CD4-positive, alpha-beta T cell (primary cell): ENCODE results near the gene MAU2. TPM values are rescaled to one million over a fixed set of nuclear protein-coding genes. Genes with fewer than 3 reads are reported as not detected.

Source experiments
- ATAC-seq: fragments of 200-7000 bp; cut with Tn5 transposase; one replicate; pipeline ENCODE4 v1.10.0; 2022; ENCODE audit warnings: mild to moderate bottlenecking; ENCODE audit not compliant: poor library complexity
- CTCF ChIA-PET: fragments of 350-600 bp; sonication (Branson Sonifier 250); formaldehyde crosslinking; loops from one replicate; lab custom pipeline; 2021; ENCODE audit warnings: antibody characterized with exemption, inconsistent platforms; lab: Charles Lee
- POLR2A ChIA-PET: fragments of 350-600 bp; sonication (Branson Sonifier 250); formaldehyde crosslinking; loops from one replicate; lab custom pipeline; 2021; ENCODE audit warnings: antibody characterized with exemption, inconsistent platforms; lab: Charles Lee
- DNase-seq, 14 experiments: peaks; one replicate each; pipeline ENCODE4 v3.0.0-alpha.2; 2013 to 2020; ENCODE audit warnings: mixed read lengths in 2 of 14
- H3K27ac ChIP-seq, 2 donors: one replicate each; pipeline versions ENCODE4 v1.5.1 to v1.7.0; 2013; ENCODE audit warnings: low read length in 2 of 2, low read depth in 1 of 2, mild to moderate bottlenecking in 1 of 2
- H3K27me3 ChIP-seq, 2 experiments: 1 replicate in 1 of 2; 2 replicates in 1 of 2; pipeline versions ENCODE4 v1.6.1 to v1.7.0; 2013; ENCODE audit warnings: low read length in 2 of 2, control low read depth in 1 of 2, mild to moderate bottlenecking in 1 of 2, moderate library complexity in 1 of 2; ENCODE audit not compliant: insufficient read depth in 2 of 2, control insufficient read depth in 1 of 2
- H3K36me3 ChIP-seq: one replicate; pipeline ENCODE4 v1.6.1; 2013; ENCODE audit warnings: low read length, control low read depth; ENCODE audit not compliant: insufficient read depth
- H3K4me1 ChIP-seq: one replicate; pipeline ENCODE4 v1.6.1; 2013; ENCODE audit warnings: low read length, control low read depth; ENCODE audit not compliant: insufficient read depth
- H3K4me3 ChIP-seq: one replicate; pipeline ENCODE4 v1.5.1; 2013; ENCODE audit warnings: mild to moderate bottlenecking, low read length, moderate library complexity
- H3K9me3 ChIP-seq, 2 experiments: 1 replicate in 1 of 2; 2 replicates in 1 of 2; pipeline versions ENCODE4 v1.6.1 to v1.7.0; 2013; ENCODE audit warnings: low read length in 2 of 2, mild to moderate bottlenecking in 2 of 2, control low read depth in 1 of 2, moderate library complexity in 1 of 2; ENCODE audit not compliant: control insufficient read depth in 1 of 2, insufficient read depth in 1 of 2
- H3K27ac Mint-ChIP-seq: one replicate; pipeline ENCODE4 v1.8.0; 2020; ENCODE audit warnings: mixed read lengths
- H3K27me3 Mint-ChIP-seq: one replicate; pipeline ENCODE4 v1.8.0; 2021; ENCODE audit warnings: mixed read lengths
- H3K36me3 Mint-ChIP-seq: one replicate; pipeline ENCODE4 v1.8.0; 2021; ENCODE audit warnings: low read depth, mixed read lengths
- H3K4me1 Mint-ChIP-seq: one replicate; pipeline ENCODE4 v1.8.0; 2021; ENCODE audit warnings: low read depth, mixed read lengths
- H3K4me3 Mint-ChIP-seq: one replicate; pipeline ENCODE4 v1.8.0; 2020; ENCODE audit warnings: mild to moderate bottlenecking, mixed read lengths
- H3K9me3 Mint-ChIP-seq: one replicate; pipeline ENCODE4 v1.8.0; 2020; ENCODE audit warnings: mixed read lengths
- CTCF ChIP-seq: fragments of 200-600 bp; IDR thresholded peaks from one replicate; pipeline ENCODE4 v1.8.0; 2022; ENCODE audit warnings: antibody characterized with exemption, mild to moderate bottlenecking
- intact Hi-C, 2 experiments: fragments of 100-400 bp; cut with DNase I in 1 of 2; cut with micrococcal nuclease in 1 of 2; formaldehyde crosslinking; loops; one replicate each; pipeline versions ENCODE4 v1.15.1 to v1.9.0; 2023 to 2025; cut with DNase I, micrococcal nuclease
- total RNA-seq, 174 experiments: library from RNA in 2 of 174; stranded (reverse) in 2 of 174; gene quantifications; one replicate each; pipeline ENCODE4 v1.2.3 and lab custom pipeline; 2021 to 2026

Gene MAU2
- total RNA-seq, 2 experiments from 2014 or later, result 132 to 133 TPM

GRCh38 chr19:19406878-19407632, 86.4 kb downstream of the MAU2 start:
- TF ChIP-seq CTCF, result peak; percentile 32
- H3K4me1 Mint-ChIP-seq, result peaks cover 78% of the 10 kb centered on the region
- intact Hi-C loops, result loop anchor here (2.0 to 5.0 kb wide), 5 partner anchors 40 to 1850 kb away; partner anchors contain the start of genes COLGALT1 (in 1 of the 2), MAU2 (in 1 of the 2) and SUGP1 (in 1 of the 2)
- ATAC-seq (peak; percentile 42), DNase-seq (peak in 13 of 14 experiments; percentile 23 to 77 (median 48))
- peaks cover 63% of the 10 kb centered on the region for H3K4me1 ChIP-seq
- H3K27ac Mint-ChIP-seq, result peak overlapping the region; percentile 87
- peak overlapping the region; percentile 96 for H3K4me3 Mint-ChIP-seq
- peaks cover 22% of the 10 kb centered on the region for H3K36me3 Mint-ChIP-seq
- no peaks in the 10 kb centered on the region for H3K36me3 ChIP-seq
- H3K4me3 ChIP-seq, result peak overlapping the region; percentile 61
- H3K27ac ChIP-seq, result peak overlapping the region; percentile 19 to 53
- POLR2A ChIA-PET, result interaction anchor here (0.6 to 4.0 kb wide), 6 partner anchors 18 to 214 kb away, joined by 3 to 79 read pairs (median 22); partner anchors contain the start of genes BORCS8 and RFXANK
- H3K9me3 Mint-ChIP-seq, result no peaks in the 10 kb centered on the region
- H3K9me3 ChIP-seq, result no peaks in the 10 kb centered on the region
- H3K27me3 ChIP-seq, result no peaks in the 10 kb centered on the region
- H3K27me3 Mint-ChIP-seq, result no peaks in the 10 kb centered on the region
- CTCF ChIA-PET, result interaction anchor here (0.7 to 2.5 kb wide), 11 partner anchors 10 to 83 kb away, joined by 3 to 20 read pairs (median 4); no protein-coding TSS in a partner anchor

GRCh38 chr19:19407633-19407930, 87.0 kb downstream of the MAU2 start:
- Histone ChIP-seq H3K4me3 (peak overlapping the region; percentile 61), H3K4me1 (peaks cover 65% of the 10 kb centered on the region), H3K27me3 (no peaks in the 10 kb centered on the region), H3K36me3 (no peaks in the 10 kb centered on the region), H3K27ac (no peak overlapping the region), H3K9me3 (no peaks in the 10 kb centered on the region)
- no peaks in the 10 kb centered on the region for H3K27me3 Mint-ChIP-seq
- ATAC-seq (no peak), DNase-seq (no peak)
- H3K36me3 Mint-ChIP-seq, result peaks cover 23% of the 10 kb centered on the region
- ChIA-PET POLR2A (interaction anchor here (3.6 to 4.0 kb wide), 2 partner anchors 43 to 82 kb away, joined by 40 to 79 read pairs; no protein-coding TSS in a partner anchor), CTCF (interaction anchor here (1.3 to 2.5 kb wide), 7 partner anchors 11 to 82 kb away, joined by 3 to 20 read pairs (median 5); no protein-coding TSS in a partner anchor)
- peak overlapping the region; percentile 96 for H3K4me3 Mint-ChIP-seq
- peak overlapping the region; percentile 87 for H3K27ac Mint-ChIP-seq
- H3K4me1 Mint-ChIP-seq, result peaks cover 82% of the 10 kb centered on the region
- no peak for TF ChIP-seq CTCF
- intact Hi-C loops, result loop anchor here (2.0 to 5.0 kb wide), 5 partner anchors 40 to 1850 kb away; partner anchors contain the start of genes COLGALT1 (in 1 of the 2), MAU2 (in 1 of the 2) and SUGP1 (in 1 of the 2)
- H3K9me3 Mint-ChIP-seq, result no peaks in the 10 kb centered on the region

Other genes starting within 250 kb of the MAU2 start
- gene TMEM161A, start 182.4 kb upstream of the MAU2 start, total RNA-seq, result 10 to 100 TPM in 1 of 2 experiments, 1 to 10 TPM in 1; 8.2 to 10.9 TPM
- gene MEF2B, start 150.6 kb upstream of the MAU2 start, total RNA-seq, result 1 to 10 TPM; 1.9 to 3.0 TPM
- 10 to 100 TPM; 12.0 to 15.0 TPM for gene BORCS8, start 128.7 kb upstream of the MAU2 start, total RNA-seq
- gene RFXANK, start 128.6 kb upstream of the MAU2 start, total RNA-seq, result 10 to 100 TPM; 36.3 to 37.2 TPM
- gene NR2C2AP, start 117.4 kb upstream of the MAU2 start, total RNA-seq, result 10 to 100 TPM; 10.5 to 11.5 TPM
- not detected for gene NCAN, start 108.9 kb upstream of the MAU2 start, total RNA-seq
- not detected for gene TM6SF2, start 47.5 kb upstream of the MAU2 start, total RNA-seq
- gene SUGP1, start 320 bp upstream of the MAU2 start, total RNA-seq, result 10 to 100 TPM; 49.7 to 56.0 TPM
- 100 to 1,000 TPM; 104 to 107 TPM for gene GATAD2A, start 84.8 kb downstream of the MAU2 start, total RNA-seq
- gene TSSK6, start 194.7 kb downstream of the MAU2 start, total RNA-seq, result 1 to 10 TPM; 3.4 to 5.5 TPM
- gene NDUFA13, start 195.4 kb downstream of the MAU2 start, total RNA-seq, result 100 to 1,000 TPM; 145 to 156 TPM
- gene YJEFN3, start 208.1 kb downstream of the MAU2 start, total RNA-seq, result 1 to 10 TPM; 3.7 to 4.4 TPM
- gene CILP2, start 217.4 kb downstream of the MAU2 start, total RNA-seq, result 1 to 10 TPM; 1.1 to 1.7 TPM